LNCaP clone FGC (cell line): Measurements from ENCODE around the gene PIF1.

Source experiments
- DNase-seq: peaks from one replicate; pipeline ENCODE4 v3.0.0-alpha.2; 2011; ENCODE audit warnings: low read depth
- H3K4me3 ChIP-seq: 2 replicates; pipeline ENCODE4 v1.5.1; 2011; ENCODE audit warnings: mild to moderate bottlenecking, low read depth, low read length, control low read depth
- CTCF ChIP-seq: IDR thresholded peaks from 2 replicates; pipeline ENCODE4 v1.5.1; 2012; ENCODE audit warnings: mild to moderate bottlenecking; ENCODE audit not compliant: control insufficient read depth, insufficient read depth; ENCODE audit errors: extremely low read depth

PIF1 gene

GRCh38 chr15:64862408-64862807 lies 37.0 kb upstream of the PIF1 start:
- H3K4me3 ChIP-seq, result no peak overlapping the region
- no peak for TF ChIP-seq CTCF
- DNase-seq, result no peak

GRCh38 chr15:64861960-64862359 lies 36.5 kb upstream of the PIF1 start:
- no peak overlapping the region for H3K4me3 ChIP-seq
- no peak for TF ChIP-seq CTCF
- DNase-seq, result no peak

- no peak overlapping the region for H3K4me3 ChIP-seq
- TF ChIP-seq CTCF, result no peak
- no peak for DNase-seq
Observed at GRCh38 chr15:64861331-64861730, 35.9 kb upstream of the PIF1 start.

GRCh38 chr15:64859226-64859625 lies 33.8 kb upstream of the PIF1 start:
- H3K4me3 ChIP-seq, result no peak overlapping the region
- TF ChIP-seq CTCF, result no peak

GRCh38 chr15:64858021-64858575 lies 32.7 kb upstream of the PIF1 start:
- DNase-seq, result no peak
- no peak for TF ChIP-seq CTCF
- no peak overlapping the region for H3K4me3 ChIP-seq

More at GRCh38 chr15:64859226-64859625, 33.8 kb upstream of the PIF1 start:
- DNase-seq, result no peak

- no peak for DNase-seq
- H3K4me3 ChIP-seq, result no peak overlapping the region
- no peak for TF ChIP-seq CTCF
Observed at GRCh38 chr15:64857421-64857820, 32.0 kb upstream of the PIF1 start.

- H3K4me3 ChIP-seq, result no peak overlapping the region
- no peak for TF ChIP-seq CTCF
- no peak for DNase-seq
Observed at GRCh38 chr15:64856429-64857145, 31.1 kb upstream of the PIF1 start.
